Mesenteric fat pad (tissue), 1 donor: ENCODE results near the gene C3orf22. TPM values are rescaled to one million over a fixed set of nuclear protein-coding genes. Genes with fewer than 3 reads are reported as not detected.

Experiments used
- DNase-seq: peaks from one replicate; pipeline ENCODE4 v3.0.0-alpha.2; 2020; ENCODE audit warnings: low spot score
- total RNA-seq: library from RNA; stranded (reverse); fragmentation: NEBNext Ultra II Directional; extraction: Animal tissue kit (Norgen Biotek cat#: 25700); gene quantifications from one replicate; pipeline ENCODE4 v1.2.1, GENCODE V29; 2021
- donor health status: DM: yes; HTN: yes; CAD: no.

Gene C3orf22
- total RNA-seq, 1 donor from 2014 or later, result not detected

DNA sequence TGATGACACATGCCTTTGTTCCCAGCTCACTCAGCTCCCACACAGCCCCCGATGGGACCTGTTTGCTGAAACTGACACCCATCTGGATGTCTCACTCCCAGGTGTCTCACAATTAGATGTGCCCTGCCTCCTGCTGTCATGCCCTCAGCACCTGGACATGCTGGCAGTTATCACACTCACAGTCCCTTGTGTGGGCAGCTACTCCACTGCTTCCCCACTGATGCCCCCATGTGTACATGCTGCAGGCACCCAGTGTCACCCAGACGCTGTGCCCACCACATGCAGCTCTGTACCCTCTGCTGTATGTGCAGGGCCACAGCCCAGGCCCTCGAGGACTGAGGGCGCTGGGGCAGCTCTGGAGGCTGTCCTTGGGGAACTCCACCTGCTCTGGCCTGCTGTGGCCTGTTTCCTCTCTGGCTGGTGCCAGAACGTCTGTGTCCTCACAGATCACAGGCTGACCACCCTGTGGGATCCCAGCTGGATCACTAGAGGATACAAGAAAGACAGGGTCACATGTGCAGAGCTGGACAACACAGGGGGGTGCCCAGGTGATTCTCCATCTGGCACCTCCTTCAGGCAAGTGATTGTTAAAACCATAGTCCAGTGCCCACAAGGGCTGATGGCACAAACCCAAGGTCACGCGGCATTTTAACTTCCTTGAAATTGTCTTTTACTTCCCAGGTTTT, 14.0 kb downstream of the C3orf22 start:
- DNase-seq, result peak; percentile 79

DNA sequence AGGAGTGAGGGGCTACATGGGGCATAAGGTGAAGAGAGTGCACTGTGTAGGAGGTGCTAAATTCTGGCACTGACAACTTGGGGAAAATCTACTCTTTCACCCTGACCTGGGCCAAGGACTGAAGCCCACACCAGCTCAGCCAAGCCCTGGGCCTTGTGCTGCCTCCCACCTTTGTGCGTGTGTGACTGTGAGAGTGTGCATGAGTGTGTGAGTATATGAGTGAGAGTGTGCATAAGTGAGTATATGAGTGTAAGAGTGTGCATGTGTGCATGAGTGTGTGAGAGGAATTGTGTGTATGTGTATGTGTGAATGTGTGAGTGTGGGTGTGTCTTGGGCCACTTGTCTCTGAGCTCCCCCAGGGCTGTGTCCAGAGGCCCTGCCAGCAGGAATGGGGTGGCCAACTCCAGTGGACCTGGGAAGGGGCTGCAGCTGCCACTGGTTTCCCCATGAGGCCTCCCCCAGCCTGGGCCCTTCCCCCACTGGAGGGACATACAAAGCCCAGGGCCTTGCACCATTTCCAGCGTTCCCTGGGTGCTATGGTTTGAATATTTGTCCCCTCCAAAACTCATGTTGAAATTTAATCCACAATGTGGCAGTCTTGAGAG, 15.2 kb downstream of the C3orf22 start:
- DNase-seq, result peak; percentile 72

DNA sequence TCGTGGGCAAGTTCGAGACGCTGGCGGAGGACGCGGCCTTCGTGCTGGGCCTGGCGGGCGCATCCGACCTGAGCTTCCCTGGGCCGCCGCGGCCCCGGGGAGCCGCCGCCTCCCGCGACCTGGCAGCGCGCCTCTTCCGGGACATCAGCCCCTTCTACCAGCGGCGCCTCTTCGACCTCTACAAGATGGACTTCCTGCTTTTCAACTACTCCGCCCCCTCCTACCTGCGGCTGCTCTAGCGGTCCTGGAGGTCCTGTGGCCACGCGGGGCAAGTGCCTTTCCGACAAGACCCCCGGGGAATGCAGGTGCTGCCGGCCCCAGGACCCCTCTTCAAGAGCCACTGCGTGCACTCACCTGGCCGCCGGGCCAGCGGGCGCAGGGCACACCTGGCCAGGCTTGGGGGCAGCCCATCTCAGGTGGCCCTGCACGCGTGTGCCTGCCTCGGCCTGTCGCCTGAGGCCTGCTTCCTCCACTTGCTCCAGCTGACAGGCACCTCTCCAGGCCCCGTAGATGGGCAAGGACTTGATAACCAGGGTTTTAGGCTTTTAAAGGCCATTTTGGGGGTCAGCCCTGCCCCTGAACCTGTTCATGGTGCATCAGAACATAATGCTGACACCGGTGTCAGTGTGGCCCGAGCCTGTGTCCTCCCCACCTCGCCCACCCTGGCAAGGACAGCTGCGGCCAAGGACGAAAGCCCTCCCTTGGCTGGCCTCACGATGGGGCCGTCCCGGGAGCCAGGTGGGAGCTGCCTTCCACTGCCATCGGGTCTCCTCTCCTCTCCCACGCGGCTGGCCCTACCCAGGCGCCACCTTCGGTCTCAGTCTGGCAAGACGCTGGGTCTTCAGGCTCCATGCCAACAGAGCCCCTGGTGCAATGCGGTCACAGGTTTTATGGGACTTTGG, 16.1 kb downstream of the C3orf22 start:
- peak; percentile 86 for DNase-seq

DNA sequence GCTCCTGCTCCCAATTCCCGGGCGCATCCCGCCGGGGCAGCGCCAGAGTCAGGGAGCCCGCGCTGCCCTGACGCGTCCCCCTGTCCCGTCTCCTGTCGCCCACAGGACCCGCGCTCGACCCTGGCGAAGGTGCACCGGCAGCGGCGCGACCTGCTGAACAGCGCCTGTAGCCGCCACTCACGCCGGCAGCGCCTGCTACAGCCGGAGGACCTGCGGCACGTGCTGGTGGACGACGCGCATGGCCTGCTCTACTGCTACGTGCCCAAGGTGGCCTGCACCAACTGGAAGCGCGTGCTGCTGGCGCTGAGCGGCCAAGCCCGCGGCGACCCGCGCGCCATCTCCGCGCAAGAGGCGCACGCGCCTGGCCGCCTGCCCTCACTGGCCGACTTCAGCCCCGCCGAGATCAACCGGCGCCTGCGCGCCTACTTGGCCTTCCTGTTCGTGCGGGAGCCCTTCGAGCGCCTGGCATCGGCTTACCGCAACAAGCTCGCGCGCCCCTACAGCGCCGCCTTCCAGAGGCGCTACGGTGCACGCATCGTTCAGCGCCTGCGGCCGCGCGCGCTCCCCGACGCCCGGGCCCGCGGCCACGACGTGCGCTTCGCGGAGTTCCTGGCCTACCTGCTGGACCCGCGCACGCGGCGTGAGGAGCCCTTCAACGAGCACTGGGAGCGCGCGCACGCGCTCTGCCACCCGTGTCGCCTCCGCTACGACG, 16.9 kb downstream of the C3orf22 start:
- DNase-seq, result no peak

DNA sequence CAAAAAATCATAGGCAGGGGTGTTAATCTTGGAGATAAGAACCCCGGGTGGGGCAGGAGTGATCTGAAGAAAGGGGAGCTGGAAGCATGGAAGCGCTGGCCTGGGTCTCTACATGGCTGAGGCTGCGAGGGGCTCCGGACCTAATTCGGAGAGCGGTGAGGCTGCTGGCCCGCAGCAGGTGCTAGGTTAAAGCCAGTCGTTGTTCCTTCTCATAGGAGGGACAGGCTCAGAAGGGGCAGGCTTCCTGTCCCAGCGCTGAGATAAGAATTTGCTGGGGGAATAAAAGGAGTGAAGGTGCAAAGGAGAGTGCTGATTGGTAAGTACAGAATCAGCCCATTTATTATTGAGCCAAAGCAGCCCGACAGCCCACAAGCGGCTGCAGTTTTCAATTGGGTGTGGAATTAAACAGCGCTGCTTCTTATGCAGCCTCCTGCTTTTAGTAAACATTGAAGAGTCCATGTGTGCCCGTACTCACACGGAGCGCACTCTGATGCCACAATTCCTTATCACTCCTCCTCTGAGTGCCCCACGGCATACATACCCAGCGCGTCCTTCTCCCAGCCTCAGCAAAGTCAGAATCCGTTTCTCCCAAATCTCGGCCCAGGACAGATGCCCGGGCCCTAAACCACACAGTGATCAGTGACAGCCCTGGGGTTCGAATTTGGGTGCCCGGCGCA, 17.6 kb downstream of the C3orf22 start:
- peak; percentile 84 for DNase-seq

DNA sequence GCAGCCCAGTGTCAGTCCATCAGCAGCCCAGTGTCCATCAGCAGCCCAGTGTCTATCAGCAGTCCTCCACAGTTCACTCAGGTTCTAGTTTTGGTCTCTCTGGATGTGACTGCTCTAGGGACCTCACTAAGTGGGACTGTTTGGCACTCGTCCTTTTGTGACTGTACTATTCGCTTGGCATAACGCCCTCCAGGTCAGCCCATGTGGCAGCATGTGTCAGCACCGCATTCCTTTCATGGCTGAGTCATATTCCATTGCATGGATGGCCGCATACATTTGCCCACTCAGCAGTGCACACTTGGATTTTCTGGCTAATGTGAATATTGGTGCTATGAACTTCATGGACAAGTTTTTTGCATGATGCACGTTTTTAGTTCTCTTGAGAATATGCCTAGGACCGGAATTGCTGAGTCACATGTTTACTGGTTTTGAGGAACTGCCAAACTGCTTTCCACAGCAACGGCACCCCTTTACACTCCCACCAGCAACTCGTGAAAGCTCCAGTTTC, 18.3 kb downstream of the C3orf22 start:
- DNase-seq, result peak; percentile 35

DNA sequence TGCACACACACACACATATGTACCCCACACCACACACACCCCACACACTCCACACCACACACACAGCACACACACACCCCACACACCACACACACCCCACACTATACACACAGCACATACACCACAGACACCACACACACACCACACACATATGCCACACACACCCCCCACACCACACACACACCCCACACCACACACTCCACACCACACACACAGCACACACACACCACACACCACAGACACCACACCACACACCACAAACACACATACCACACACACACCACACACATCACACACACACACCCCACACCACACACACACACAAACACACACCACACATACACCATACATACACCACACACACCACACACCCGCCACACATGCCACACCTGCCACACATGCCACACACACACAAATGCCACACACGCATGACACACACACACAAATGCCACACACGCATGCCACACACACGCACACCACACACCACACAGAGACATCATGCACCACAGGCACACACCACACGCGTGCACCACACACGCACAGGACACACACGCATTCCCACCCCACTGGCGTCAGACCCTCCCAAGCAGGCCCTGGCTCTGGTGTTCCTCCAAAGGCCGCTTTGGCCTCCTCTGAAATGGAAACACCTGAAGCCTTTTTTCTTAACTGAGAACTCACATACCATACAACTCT, 19.0 kb downstream of the C3orf22 start:
- DNase-seq, result peak; percentile 45

DNA sequence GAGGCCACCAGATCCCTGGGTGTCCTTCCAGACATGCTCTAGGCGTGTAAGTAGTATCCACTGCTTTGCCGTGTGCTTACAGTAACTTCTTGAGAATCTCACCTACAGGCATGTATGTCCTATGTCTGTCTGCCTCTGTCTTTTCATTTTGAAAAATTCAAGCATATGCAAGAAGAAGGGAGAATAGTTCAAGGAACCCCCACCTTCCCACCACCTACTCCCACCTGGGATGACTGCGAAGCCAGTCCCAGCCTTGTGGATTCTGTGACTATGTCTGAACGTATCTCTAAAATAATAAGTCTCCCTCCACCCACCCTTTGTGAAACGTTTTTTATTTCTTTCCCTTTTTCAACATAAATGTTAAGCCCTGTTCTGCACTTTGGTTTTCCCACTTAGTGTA, 19.8 kb downstream of the C3orf22 start:
- DNase-seq, result peak; percentile 22

- DNase-seq, result peak; percentile 73
Observed at GRCh38 chr3:126538316-126538715, 20.4 kb downstream of the C3orf22 start.

GRCh38 chr3:126537730-126538281, 20.9 kb downstream of the C3orf22 start:
- peak; percentile 69 for DNase-seq

DNA sequence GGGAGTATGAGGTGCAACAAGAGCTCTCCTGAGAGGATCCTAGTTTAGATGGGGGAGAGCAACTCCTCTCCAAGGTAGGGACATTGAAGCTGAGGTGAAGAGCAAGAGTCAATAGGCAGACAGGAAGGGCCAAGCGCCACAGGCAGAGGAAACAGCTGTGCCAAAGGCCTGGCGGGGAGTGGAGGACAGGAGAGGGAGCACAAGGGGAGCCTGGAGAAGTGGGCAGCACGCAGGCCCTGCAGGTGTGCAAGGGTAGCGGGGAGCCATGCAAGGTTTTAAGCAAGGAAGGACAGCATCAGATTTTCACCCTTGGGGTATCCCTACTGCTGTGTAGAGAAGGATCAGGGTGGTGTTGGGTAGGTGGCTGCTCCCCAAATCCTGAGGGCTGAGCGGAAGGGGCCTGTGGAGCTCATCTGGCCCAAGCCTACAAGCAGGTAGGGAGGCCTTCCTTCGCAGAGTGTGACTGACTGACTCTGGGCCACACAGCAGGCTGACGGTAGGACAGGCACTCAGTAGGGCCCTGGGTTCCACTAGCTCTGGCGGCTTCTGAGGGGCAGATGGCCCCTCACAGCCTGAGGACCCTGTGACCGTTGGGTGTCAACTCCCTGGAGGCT, 21.5 kb downstream of the C3orf22 start:
- DNase-seq, result peak; percentile 81

DNA sequence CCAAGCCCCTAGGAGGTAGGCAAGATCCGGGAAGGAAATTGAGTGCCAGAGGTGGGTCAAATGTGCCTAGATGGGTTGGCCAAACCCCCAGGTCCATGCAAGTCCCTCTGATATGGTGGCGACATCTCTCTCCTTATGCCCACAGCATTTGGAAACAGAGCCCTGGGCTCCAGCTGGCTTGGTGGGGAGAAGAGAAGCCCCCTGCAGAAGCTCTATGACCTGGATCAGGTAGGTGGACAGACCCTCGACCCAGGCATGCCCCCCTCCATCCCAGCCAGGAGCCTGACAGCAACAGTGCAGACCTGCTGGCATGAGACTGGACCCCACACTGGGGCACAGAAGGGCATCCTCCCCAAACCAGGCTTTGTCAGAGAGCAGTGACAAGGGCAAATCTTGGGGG, 22.6 kb downstream of the C3orf22 start:
- peak; percentile 33 for DNase-seq

- peak; percentile 88 for DNase-seq
Observed at GRCh38 chr3:126535636-126536035, 23.1 kb downstream of the C3orf22 start.

- peak; percentile 57 for DNase-seq
Observed at GRCh38 chr3:126534716-126535115, 24.0 kb downstream of the C3orf22 start.

- no peak for DNase-seq
Observed at GRCh38 chr3:126533506-126533905, 25.2 kb downstream of the C3orf22 start.

DNA sequence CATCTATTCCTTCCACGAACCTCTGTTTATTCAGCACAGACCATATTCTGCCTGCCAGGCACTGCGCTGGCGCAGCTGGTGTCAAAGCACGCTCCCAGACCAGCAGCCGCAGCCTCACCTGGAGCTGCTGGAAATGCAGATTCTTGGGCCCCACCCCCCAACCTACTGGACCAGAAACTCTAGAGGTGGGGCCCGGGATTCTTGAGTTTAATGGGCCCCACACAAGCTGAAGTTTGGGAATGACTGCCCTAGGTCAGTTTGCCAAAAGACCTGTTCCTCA, 27.7 kb downstream of the C3orf22 start:
- DNase-seq, result no peak

- no peak for DNase-seq
Observed at GRCh38 chr3:126530171-126531050, 28.3 kb downstream of the C3orf22 start.

DNA sequence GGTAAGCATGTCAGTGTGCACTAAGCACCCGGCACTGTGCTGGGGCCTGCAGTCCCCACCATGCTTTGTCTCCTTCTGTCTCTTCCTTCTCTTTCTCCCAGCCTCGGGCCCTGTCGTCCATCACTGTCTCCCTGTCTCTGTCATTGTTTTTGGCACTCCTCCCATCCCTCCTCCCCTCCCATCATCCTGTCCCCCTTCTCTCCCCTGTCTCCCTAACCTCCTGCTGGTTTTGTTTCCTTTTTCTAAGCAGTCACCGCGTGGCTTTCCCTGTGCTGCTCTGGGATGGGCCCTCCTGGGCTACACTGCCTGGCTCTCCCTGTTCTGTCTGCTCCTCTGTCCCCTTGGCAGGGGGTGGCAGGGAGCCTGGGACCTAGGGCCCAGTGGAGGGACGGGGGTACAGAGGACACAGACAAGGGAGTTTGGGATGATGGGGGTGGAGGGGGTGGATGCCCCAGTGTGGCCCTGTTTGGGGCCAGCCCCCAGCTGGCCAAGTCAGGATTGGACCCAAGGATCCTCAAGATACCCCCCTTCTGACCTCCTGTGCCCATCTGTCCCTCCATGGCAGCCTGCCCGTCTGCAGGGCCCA, 29.1 kb downstream of the C3orf22 start:
- DNase-seq, result no peak
